Right renal pelvis (tissue), 4 donors: ENCODE measurements around the gene CEP128. TPM values are rescaled to one million over a fixed set of nuclear protein-coding genes. Genes with fewer than 3 reads are reported as not detected.

Experiments
- DNase-seq, 4 donors: peaks; one replicate each; pipeline ENCODE4 v3.0.0-alpha.2; 2013; ENCODE audit warnings: low read depth in 4 of 4, low spot score in 3 of 4, missing footprints in 1 of 4
- polyA plus RNA-seq, 4 donors: library from polyadenylated mRNA; unstranded; fragments of 120-200 nt; gene quantifications; one replicate each; pipeline ENCODE4 v1.2.1, GENCODE V29; 2013; ENCODE audit not compliant: insufficient read length in 4 of 4

The CEP128 gene
- polyA plus RNA-seq, 4 donors = 5.5 to 7.2 (median 6.4) TPM

DNA sequence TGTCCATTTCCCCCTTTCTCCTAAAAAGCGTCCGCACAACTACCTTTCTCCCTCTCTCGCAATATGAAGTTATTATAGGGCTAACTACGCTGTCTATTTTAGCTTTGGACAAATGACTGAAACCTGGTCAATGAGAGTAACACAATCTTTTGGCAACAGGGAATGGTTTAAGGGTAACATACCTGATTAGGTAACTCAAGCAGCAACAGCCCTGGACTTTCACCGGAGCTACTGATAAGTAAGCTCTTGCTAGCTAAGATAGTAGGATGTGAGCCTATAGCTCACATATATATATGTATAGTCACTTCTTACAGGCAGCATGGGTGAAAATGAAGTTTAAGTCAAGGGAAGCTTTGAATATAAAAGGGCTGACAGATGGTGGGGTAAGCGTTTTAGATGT is 313.0 kb downstream of the CEP128 start:
- no peak for DNase-seq

DNA sequence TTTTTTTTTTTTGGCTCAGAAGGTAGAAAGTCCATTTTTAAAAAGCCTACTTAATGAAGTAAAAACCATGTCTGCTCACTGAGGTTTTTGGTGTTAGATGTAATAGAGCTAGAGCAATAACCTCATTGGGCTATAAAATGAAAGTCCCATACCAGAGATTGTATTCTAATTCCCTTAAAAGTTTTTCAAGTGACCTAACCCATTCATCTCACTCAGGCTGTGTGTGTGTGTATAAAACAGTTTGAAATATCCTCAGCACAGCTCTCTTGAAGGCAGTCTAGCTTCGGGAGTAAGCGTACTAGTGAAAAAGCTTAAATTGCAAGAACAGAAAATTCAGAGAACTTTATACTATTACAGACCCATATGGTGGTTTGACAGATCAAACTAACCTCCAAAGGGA is 313.8 kb downstream of the CEP128 start:
- no peak for DNase-seq

DNA sequence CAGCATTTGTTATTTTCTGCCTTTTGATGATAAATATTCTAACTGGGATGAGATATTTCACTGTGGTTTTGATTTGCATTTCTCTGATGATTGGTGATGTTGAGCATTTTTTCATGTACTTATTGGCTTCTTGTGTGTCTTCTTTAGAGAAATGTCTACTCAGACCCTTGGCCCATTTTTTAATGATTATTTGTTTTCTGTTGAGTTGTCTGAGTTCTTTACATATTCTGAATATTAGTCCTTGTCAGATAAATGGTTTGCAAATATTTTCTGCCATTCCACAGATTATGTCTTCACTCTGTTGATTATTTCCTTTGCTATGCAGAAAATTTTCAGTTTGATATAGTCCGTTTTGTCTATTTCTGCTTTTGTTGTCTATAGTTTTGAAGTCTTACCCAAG is 317.0 kb downstream of the CEP128 start:
- no peak for DNase-seq

DNA sequence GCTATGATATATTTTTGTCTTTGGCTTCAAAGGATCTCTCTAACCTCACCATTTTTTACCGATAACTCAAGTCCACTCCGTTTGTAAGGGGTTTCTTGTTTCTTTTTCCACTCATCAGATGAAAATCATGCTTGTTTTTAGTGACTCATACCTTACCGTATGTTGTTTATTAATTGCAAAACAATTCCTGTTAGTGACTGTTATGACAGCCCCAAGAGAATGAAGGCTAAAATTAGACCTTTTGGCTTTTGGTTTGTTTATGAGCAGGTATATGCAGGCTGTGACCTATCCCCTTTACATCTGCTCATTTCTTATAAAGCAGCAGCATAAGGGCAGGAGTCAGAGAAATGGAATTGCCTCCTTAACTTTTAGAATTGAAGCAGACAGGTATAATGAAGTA is 319.8 kb downstream of the CEP128 start:
- DNase-seq = no peak

DNA sequence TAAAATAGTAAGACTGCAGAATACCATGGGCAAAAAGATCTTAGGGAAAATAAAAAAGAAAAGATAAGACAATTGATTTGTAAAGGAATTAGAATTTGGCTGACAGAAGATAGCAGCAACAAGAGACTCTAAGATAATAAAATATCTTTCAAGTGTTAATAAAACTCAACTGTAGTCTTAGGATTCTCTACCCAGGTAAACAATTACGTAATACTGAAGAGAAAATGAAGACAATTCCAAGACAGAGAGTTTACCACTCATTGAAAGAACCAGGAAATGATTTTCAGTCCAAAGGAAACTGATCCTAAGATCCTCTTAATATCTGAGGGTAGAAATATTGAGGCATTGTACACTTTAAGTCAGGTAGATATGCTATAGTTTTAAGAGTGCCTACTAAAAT is 321.1 kb downstream of the CEP128 start:
- DNase-seq = no peak

DNA sequence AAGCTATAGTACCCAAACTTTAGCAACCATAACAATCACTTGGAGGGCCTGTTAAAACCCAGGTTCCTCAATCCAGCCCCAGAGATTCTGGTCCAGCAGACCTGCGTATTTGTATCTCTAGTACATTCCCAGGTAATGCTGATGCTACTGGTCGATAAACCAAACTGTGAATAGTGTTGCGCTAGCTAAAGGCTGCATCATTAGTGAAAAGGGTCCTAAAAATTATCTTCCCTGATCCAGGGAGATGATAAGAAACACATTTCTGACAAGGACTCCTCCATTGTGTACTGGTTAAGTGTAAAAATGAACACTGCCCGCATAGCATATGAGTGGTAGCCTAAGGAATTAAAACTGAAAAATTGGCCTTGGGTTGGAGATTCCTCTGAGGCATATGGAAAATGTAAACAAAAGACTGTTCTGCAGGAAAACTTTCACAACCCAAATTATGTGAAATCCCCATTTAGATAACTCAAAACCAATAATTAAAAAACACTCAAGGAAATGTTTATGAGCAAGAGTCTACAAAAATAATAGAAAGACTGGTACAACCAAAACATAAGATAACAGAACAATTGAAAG is 322.7 kb downstream of the CEP128 start:
- no peak for DNase-seq

DNA sequence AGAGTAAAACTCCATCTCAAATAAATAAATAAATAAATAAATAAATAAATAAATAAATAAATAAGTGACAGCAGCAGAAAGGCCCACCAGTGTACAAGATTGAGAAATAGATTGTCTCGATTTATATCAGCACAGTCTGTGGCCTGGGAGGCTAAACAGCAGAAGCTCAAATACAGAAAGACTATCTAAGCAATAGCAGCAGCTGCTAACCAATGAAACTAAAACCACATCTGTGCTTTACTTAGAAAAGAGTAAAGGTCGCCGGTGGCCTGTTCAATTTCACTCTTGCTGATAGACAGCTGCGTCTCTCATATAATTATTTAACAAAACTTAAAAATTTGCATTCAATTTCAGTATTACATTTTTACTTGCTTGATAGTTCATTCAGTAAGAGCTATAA is 325.7 kb downstream of the CEP128 start:
- DNase-seq = no peak

DNA sequence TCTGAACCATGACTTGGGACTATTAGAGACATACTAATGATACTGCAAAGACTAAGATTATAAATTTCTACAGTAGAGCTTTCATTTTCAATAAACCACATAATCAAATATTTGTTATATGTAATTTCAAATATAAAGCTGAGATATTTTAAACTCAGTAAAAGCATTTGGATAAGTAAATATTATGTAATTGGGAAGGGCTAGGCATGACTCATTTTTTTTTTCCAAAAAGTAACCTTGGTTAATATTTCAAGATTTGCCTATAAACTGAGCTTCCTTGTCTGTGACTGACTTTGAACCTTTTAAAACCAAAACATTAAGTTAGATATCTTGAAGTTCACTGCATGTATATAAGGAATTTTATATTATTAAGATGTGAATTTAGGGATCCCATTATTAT is 332.5 kb downstream of the CEP128 start:
- no peak for DNase-seq

DNA sequence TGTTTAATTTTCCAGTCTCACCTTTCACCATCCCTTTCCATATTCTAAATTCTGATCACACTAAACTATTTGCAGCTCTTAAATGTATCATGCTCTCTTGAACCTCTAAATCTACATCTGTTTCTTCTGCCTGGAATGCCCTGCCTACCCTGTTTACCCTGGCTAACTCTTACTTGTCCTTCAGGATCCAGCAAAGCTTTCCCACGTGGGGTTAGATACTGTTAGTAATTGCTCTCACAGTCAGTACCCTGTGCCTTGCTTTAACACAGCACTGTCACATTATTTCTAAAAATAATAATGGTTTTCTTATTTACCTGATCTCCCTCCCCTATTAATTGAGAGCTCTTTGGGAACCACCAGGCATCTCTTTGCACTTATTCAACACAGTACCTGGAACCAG is 333.0 kb downstream of the CEP128 start:
- DNase-seq = no peak

DNA sequence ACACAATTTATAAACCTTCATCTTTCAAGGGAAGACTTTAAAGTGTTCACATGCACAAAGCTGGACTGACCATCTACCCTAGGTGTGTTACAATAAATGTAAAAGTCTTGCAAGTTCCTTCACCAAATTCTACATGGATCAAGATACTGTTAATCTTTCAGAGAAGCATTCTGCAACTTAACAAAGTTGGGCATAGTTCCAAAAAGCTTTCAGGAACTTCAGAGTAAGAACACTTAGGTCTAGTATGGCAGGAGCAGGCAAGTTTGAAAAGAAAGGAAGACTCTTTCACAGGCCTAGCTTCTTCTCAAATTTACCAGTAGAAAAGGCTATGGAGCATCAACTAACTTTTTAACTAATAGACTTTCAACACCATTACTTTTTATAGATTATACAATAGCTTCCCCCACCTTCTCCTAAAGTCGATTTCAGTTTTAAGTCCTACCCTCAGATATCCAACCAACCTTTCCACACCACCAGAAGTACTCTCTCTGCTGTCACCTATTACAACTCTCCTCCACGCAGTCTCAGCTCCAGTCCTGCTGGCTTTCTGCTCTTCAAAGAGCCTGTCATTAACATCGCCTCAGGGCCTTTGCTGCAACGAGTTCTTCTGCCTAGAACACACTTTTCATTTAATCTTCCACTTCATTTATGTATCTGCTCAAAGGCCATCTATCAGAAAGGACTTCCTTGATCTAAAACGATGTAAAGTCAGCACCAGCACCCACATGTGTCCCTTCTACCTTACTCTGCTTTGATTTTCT is 333.9 kb downstream of the CEP128 start:
- no peak for DNase-seq

DNA sequence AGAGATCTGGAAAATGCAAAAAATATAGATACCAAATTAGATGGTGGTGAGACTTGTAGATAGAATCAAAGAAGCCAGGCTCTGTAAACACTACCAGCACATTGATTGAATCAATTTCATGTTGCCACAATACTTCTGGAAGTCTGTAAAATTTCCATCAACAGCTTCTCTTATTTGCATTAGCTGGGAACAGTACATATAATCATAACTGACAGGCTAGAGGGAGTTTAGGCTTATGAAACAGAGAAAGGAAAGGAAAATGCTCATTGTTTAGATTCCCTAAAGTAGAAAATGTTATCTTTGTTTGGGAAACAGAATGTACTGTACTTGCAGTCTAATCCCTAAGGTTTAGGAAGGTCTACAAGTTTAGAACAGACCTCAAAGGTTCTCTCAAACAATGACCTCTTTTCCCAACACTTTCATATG is 335.2 kb downstream of the CEP128 start:
- no peak for DNase-seq

DNA sequence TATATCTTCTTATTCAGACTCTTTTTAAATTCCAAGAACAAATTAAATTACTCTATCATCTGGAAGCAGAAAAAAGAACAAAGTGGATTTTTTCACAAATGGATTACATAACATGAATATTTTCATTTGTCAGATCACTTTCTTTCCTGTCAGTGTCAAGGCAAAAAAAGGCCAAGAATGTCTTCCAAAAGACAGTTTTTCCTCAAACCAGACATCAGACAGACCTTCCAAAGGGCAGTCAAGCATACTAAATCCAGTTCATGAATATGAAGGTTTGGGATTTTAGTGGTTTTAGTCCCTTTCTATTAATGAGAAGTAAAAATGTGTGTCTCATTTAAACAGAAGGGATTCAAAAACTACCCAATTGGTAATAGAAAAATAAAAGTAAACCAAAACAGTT is 336.0 kb downstream of the CEP128 start:
- DNase-seq = no peak

DNA sequence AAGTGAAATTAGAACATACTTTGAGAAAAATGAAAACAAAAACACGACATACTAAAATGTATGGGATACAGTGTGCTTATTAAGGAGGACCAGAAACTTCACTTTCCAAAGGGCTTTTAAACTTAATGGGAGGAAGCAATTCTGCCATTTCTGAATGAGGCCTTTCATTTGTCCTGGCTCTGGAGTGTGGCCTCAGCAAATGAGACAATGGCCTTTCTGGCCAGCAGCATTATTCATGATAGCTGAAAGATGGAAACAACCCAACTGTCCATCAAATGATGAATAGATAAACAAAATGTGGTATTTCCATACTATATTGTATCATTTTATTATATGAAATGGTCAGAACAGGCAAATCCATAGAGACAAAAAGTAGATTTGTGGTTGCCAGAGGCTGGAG is 338.6 kb downstream of the CEP128 start:
- no peak for DNase-seq

DNA sequence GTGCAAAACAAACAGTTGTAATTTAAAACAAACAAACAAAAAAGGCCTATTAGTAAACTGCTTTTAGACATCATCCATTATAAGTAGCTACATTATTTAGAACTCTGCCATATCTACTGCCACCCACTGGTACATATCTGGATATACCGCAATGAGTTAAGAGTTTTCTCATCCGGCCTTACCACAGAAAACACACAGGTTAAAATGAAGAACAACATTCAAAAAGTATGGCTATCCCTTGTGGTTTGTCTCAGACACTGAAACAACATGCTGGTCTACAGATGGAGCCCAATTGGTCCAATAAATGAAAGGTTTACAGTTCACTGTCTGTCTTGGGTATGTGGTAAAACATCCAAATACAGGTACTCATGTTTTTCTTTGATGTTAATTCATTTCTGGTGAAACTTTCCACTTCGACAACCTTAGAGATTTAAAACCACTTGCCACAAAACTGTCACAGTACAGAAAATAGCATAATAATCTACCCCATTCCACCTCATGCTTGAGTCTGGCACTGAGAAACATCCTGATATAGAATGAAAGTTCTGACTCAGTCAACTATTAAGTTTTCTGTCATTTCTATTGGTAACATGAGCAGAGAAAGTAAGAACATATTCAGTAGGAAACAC is 354.3 kb downstream of the CEP128 start:
- no peak for DNase-seq

DNA sequence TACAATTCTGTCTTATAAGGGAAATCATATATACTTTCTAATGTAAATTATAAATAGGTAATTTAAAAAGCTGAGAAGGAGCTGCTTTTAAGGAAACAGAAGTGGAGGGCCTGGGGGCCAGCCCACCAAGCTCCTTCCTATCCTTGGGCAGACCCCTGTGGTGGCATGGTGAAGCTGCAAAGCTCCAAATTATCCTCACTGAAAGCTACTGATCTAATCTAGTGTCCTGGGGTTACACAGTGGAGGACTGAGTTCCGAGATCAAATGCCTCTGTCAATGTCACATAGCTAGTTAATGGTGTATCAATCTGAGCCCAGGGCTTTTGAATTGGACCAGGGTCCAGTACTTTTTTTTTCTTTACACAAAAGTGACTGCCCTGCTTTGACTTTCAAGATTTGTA is 355.4 kb downstream of the CEP128 start:
- no peak for DNase-seq

DNA sequence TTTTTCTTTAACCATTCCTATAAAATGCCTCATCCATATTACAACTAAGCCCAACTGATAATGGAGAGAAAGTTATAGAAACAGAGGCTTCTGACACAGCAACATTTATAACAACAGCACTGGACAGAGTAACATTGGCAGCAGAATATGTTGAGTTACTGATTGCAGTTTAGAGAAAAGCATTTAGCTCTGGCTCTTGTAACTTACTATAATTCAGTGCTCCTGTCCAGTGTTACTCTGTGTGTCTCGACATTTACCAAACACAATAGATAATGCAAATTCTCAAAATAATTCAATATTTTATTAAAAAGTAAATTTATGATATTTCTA is 356.1 kb downstream of the CEP128 start:
- DNase-seq = no peak

DNA sequence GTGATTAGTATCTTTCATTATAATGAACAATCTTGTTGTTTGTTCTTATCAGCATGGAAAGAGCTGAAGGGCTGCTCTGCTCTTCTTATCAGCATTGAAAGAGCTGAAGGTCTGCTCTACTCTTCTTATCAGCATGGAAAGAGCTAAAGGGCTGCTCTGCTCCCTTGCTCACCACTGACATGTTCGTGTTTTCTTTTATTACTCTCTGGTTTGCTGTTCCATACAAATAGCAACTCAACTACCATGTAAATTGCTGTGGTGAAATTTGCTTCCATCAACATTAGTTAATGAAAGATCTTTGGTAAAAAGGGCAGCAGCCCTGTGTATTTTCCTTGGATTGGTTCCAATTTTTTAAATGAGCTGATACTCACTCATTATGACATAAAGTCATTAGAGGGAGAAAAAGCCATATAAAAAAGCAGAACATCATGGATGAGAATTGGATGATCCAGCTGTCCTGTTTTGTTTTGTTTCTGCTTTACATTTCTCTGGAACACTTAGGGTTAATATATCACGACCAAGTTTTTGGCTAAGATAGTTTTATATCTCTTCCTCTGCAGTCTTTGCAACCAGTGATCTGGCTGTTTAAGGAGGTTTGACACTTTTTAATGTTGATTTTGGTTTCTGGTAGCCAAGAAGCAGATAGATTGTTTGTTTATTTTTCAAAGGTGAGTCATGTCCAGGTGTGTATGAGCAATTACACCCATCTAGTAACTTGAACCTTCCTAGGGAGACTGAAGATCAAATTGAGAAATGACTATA is 356.6 kb downstream of the CEP128 start:
- DNase-seq = no peak

DNA sequence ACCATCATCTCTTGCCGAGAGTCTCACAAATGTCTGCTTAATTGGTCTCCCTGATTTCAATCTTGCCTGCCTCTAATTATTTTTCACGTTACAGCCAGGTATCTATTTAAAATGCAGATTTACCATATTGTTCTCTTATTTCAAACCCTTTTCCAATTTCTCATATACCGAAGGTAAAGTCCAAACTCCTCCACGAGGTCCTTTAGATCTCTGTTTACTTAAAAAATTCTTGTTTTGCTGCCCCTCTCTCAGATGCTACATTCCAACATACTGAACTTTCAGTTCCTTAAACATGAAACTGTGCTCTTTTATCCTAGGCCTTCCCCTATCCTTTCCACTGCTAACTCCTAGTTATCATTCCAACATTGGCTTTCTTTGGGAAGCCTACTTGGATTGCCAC is 363.9 kb downstream of the CEP128 start:
- no peak for DNase-seq

DNA sequence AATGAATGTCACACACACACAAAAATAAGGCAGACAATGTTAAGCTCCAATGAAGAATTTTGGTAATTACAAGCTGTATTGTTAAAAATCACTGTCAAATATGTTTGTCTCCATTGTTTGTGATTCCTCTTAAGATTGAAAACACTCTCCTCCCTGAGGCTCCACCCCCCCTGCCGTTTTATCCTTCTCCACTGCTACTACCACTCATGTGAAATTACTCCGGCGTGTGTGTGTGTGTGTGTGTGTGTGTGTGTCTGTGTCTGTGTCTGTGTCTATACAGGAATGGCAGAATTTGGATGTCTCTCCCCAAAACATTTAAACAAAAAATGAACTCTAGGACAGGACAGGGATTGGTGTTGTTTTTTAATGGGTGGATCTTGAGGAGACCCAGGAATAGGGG is 365.1 kb downstream of the CEP128 start:
- no peak for DNase-seq

DNA sequence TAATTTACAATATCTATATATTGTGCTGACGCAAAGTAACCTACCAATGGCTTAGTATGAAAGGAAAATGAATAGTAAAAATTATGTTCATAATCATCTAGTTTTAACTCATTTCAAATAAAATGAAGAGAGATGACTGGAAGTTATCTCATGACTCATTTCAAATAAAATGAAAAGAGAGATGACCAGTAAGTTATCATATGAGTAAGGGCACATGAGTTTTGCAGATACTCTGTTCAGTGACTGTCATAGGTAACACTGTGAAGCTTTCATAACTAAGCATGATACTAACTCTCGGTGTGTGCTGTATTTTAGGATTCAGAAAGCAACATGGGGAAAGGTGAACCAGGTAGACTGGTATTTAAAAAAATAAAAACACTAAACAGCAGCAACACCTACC is 365.8 kb downstream of the CEP128 start:
- DNase-seq = no peak

DNA sequence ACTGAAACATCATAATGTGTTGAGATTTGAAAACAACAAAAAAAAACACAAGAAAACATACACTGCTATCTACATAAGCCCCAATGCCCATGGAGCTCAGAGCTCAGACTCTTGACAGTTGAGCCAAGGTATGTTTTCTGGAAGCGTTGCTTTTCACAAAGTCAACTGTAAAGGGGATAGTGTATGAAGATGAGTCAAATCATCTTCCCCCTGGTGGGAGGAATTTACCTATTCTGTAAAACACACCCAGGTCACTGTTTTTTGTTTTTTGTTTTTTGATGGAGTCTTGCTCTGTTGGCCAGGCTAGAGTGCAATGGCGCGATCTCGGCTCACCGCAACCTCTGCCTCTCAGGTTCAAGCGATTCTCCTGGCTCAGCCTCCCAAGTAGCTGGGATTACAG is 368.9 kb downstream of the CEP128 start:
- no peak for DNase-seq

DNA sequence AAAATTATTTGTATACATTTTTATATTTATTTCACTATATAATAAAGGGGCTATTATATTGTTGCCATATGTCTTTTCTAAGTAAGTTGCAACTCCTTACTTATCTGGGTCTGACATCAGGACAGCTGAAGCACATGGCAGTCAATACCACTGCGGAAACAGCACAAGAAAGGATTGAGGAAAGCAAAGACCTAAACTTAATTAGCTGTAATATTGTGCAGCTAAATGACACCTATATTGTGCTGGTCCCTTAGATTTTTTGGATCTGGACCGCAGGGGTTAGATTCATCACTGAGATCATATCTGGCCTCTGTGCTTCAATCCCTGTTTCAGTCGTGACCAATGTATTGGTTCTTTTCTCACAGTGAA is 370.6 kb downstream of the CEP128 start:
- DNase-seq = no peak
